Measurements from ENCODE around the gene SPINK13. TPM values are rescaled to one million over a fixed set of nuclear protein-coding genes. Genes with fewer than 3 reads are reported as not detected.
A peak's percentile ranks its signal among the peaks of the same experiment; 100 is the strongest.

The SPINK13 gene
- total RNA-seq, 2 experiments from 2014 or later: not detected

DNA sequence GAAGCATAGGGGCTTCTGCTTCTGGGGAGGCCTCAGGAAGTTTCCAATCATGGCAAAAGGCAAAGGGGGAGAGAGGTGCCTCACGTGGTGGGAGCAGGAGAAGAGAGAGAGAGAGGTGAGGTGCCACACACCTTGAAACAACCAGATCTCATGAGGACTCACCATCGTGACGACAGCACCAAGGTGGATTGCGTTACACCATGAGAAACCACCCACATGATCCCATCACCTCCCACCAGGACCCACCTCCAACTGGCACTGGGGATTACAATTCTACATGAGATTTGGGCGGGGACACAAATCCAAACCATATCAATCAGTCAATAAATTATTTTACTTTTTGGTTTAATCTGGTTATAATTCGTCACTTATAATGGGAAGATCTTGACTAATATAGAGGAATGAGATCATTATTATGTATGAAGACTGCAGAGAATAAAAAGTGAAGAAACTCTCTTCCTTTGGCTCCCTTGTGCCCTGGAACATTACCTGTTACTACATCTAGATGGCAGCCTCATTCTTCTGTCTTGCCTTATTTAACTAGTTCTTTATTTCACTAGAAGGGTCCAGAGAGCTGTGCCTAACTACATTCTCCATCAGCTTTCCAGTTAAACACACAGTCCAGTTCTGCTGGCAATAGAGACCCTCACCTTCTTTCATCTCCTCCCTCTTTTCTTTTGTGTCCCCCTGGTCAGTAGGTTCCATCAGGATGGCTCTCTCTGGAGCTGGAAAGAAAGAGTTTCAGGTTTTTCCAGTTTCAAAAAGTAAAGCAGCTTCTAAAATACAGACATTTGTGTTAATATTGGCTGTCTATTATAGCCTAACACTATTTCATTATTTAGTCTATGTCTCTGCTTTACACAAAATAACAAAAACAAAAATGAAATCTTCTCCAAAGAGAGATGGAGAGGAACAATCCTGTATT, 21.9 kb downstream of the SPINK13 start:
- POLR2A ChIA-PET: no interaction called here
- CTCF ChIA-PET: interaction anchor here (1.6 kb wide), 1 partner anchor 84 kb away, joined by 5 read pairs; no protein-coding TSS in a partner anchor
- Histone ChIP-seq H3K9me3 (ENCODE audit: control insufficient read depth in 1 of 2, insufficient read depth in 1 of 2, low read length in 2 of 2) (no peaks in the 10 kb centered on the region), H3K4me3 (ENCODE audit: low read length) (no peak overlapping the region), H3K36me3 (ENCODE audit: insufficient read depth, low read length) (no peaks in the 10 kb centered on the region), H3K27me3 (ENCODE audit: control insufficient read depth in 1 of 2, insufficient read depth in 2 of 2, low read length in 2 of 2) (no peaks in the 10 kb centered on the region), H3K27ac (ENCODE audit: low read depth in 1 of 2, low read length in 2 of 2) (no peak overlapping the region), H3K4me1 (ENCODE audit: insufficient read depth, low read length) (no peaks in the 10 kb centered on the region)
- TF ChIP-seq CTCF (IDR thresholded peaks at IDR 0.05): peak; percentile 8
- intact Hi-C loops (cut with DNase I, micrococcal nuclease): loop anchor here in 1 of 2 experiments (1.0 kb wide), 1 partner anchor 84 kb away; no protein-coding TSS in a partner anchor
- H3K36me3 Mint-ChIP-seq (ENCODE audit: low read depth): no peaks in the 10 kb centered on the region
- DNase-seq (peak in 2 of 14 experiments; percentile 13 to 20), ATAC-seq (ENCODE audit: poor library complexity) (no peak)
- no peak overlapping the region for H3K4me3 Mint-ChIP-seq
- no peaks in the 10 kb centered on the region for H3K4me1 Mint-ChIP-seq (ENCODE audit: low read depth)
- H3K27me3 Mint-ChIP-seq: no peaks in the 10 kb centered on the region
- no peaks in the 10 kb centered on the region for H3K9me3 Mint-ChIP-seq
- no peak overlapping the region for H3K27ac Mint-ChIP-seq

DNA sequence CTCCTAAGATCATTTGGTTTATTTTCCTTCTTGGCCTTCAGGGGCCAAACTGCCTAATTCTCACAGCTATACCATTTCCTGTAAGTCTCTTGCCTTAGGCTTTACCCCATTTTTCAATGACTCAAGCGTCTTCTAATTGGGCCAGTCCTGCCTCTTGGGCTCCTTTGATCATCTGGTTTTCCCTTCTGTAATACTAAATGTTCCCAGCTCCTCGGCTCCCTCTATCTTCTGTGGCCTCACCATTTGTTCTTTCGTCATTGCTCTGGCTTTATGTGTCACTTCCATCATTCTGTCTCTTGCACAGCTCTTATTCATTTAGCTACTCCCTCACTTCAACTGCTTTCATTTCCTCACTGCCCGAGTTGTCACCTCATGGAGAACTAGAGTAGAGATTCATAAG, 29.1 kb downstream of the SPINK13 start:
- TF ChIP-seq CTCF (IDR thresholded peaks at IDR 0.05): no peak
- H3K9me3 ChIP-seq (ENCODE audit: control insufficient read depth in 1 of 2, insufficient read depth in 1 of 2, low read length in 2 of 2): no peaks in the 10 kb centered on the region
- no peak overlapping the region for H3K27ac ChIP-seq (ENCODE audit: low read depth in 1 of 2, low read length in 2 of 2)
- no peaks in the 10 kb centered on the region for H3K27me3 Mint-ChIP-seq
- H3K36me3 ChIP-seq (ENCODE audit: insufficient read depth, low read length): no peaks in the 10 kb centered on the region
- no peaks in the 10 kb centered on the region for H3K4me1 Mint-ChIP-seq (ENCODE audit: low read depth)
- DNase-seq: no peak
- H3K4me3 Mint-ChIP-seq: no peak overlapping the region
- no peak overlapping the region for H3K4me3 ChIP-seq (ENCODE audit: low read length)
- no peak overlapping the region for H3K27ac Mint-ChIP-seq
- no peak for ATAC-seq (ENCODE audit: poor library complexity)
- intact Hi-C loops (cut with DNase I, micrococcal nuclease): no loop called here
- H3K4me1 ChIP-seq (ENCODE audit: insufficient read depth, low read length): no peaks in the 10 kb centered on the region
- no peaks in the 10 kb centered on the region for H3K36me3 Mint-ChIP-seq (ENCODE audit: low read depth)
- ChIA-PET POLR2A (no interaction called here), CTCF (no interaction called here)
- no peaks in the 10 kb centered on the region for H3K9me3 Mint-ChIP-seq
- no peaks in the 10 kb centered on the region for H3K27me3 ChIP-seq (ENCODE audit: control insufficient read depth in 1 of 2, insufficient read depth in 2 of 2, low read length in 2 of 2)

- H3K27me3 Mint-ChIP-seq: peaks cover under 1% of the 10 kb centered on the region
- H3K4me3 Mint-ChIP-seq: no peak overlapping the region
- no peak overlapping the region for H3K4me3 ChIP-seq (ENCODE audit: low read length)
- no peak for ATAC-seq (ENCODE audit: poor library complexity)
- peaks cover 0 to 7% of the 10 kb centered on the region in 2 experiments for H3K9me3 ChIP-seq (ENCODE audit: control insufficient read depth in 1 of 2, insufficient read depth in 1 of 2, low read length in 2 of 2)
- no peaks in the 10 kb centered on the region for H3K36me3 Mint-ChIP-seq (ENCODE audit: low read depth)
- no peaks in the 10 kb centered on the region for H3K4me1 Mint-ChIP-seq (ENCODE audit: low read depth)
- TF ChIP-seq CTCF (IDR thresholded peaks at IDR 0.05): no peak
- POLR2A ChIA-PET: no interaction called here
- intact Hi-C loops (cut with DNase I, micrococcal nuclease): no loop called here
- no peak overlapping the region for H3K27ac ChIP-seq (ENCODE audit: low read depth in 1 of 2, low read length in 2 of 2)
- H3K4me1 ChIP-seq (ENCODE audit: insufficient read depth, low read length): no peaks in the 10 kb centered on the region
- H3K27me3 ChIP-seq (ENCODE audit: control insufficient read depth in 1 of 2, insufficient read depth in 2 of 2, low read length in 2 of 2): no peaks in the 10 kb centered on the region
- CTCF ChIA-PET: no interaction called here
- no peaks in the 10 kb centered on the region for H3K36me3 ChIP-seq (ENCODE audit: insufficient read depth, low read length)
- peaks cover 3% of the 10 kb centered on the region for H3K9me3 Mint-ChIP-seq
- no peak overlapping the region for H3K27ac Mint-ChIP-seq
- DNase-seq: no peak
Measured at GRCh38 chr5:148306446-148306845, 37.9 kb downstream of the SPINK13 start.
